Measurements from ENCODE around the gene EEF1AKMT4.

The EEF1AKMT4 gene

DNA sequence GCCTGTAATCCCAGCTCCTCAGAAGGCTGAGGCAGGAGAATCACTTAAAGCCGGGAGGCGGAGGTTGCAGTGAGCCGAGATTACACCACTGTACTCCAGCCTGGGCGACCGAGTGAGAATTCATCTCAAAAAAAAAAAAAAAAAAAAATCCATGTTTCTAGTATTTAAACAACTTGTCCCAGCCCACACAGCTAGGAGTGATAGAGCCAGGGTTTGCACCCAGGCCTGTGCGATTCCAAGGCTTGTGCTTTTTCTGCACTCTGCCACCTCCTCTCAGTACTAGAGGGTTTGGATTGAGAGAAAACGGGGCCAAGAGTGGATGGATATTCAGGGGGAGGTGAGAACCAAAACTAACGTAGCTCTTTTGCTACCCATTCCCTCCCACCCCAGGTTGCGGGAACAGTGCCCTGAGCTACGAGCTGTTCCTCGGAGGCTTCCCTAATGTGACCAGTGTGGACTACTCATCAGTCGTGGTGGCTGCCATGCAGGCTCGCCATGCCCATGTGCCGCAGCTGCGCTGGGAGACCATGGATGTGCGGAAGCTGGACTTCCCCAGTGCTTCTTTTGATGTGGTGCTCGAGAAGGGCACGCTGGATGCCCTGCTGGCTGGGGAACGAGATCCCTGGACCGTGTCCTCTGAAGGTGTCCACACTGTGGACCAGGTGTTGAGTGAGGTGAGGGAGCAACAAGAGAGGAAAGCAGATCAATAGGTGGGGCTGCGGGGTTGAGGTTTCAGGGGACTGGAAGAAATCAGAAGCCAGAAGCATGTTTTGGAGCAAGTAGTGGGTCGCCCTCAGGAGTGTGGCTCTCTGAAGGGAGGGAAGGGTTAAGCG, 7.8 kb downstream of the EEF1AKMT4 start:
- no peak overlapping the region for H3K4me2 ChIP-seq (ENCODE audit: low read length)
- peaks cover 13% of the 10 kb centered on the region; the same call in 1 of the 2 replicates for H3K4me1 ChIP-seq (ENCODE audit: control insufficient read depth, low read length)
- H3K36me3 ChIP-seq (ENCODE audit: control insufficient read depth, low read length): no peaks in the 10 kb centered on the region
- H4K20me1 ChIP-seq (ENCODE audit: control insufficient read depth, insufficient read depth, low read depth, low read length): no peaks in the 10 kb centered on the region
- no peaks in the 10 kb centered on the region; the same call in 1 of the 2 replicates for H3F3A ChIP-seq (ENCODE audit: control insufficient read depth, insufficient read depth)
- no peaks in the 10 kb centered on the region for H3K9me3 ChIP-seq (ENCODE audit: control insufficient read depth, insufficient read depth, low read length)
- peaks cover 20% of the 10 kb centered on the region for H3K27me3 ChIP-seq (ENCODE audit: control insufficient read depth, low read length)
- H3K9me2 ChIP-seq (replicated peaks; ENCODE audit: control insufficient read depth, low read length): no peaks in the 10 kb centered on the region
- H3K79me2 ChIP-seq (ENCODE audit: control insufficient read depth, low read length): peaks cover 8% of the 10 kb centered on the region
- H3K27ac ChIP-seq (ENCODE audit: low read depth, low read length): no peak overlapping the region
- no peak for TF ChIP-seq CTCF (IDR thresholded peaks at IDR 0.05; ENCODE audit: low read depth, low read length, poor library complexity, severe bottlenecking)
- no peak for TF ChIP-seq EZH2phosphoT487 (IDR thresholded peaks at IDR 0.05; ENCODE audit: borderline replicate concordance, low read length)
- H3K4me3 ChIP-seq (ENCODE audit: low read length): no peak overlapping the region

DNA sequence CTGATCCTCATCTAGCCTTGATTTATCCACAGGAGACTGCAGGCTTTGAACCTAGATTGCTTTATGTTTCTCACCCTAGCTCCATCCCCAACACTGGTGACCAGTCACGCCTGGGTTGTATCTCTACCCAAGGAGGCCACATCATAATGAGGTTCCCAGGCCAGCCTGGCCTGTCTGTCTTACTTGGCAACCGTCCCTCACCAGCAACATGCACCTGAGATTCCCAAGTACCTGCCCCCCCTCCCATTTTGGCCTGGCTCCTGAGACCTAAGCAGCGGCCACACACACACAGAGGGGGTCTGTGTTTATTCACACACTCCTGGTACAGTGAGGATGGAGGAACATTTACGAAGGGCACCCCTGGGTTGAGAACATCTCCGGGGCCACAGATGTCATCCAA, 9.5 kb downstream of the EEF1AKMT4 start:
- Histone ChIP-seq H3K27ac (ENCODE audit: low read depth, low read length) (no peak overlapping the region), H3K4me1 (ENCODE audit: control insufficient read depth, low read length) (peaks cover 14% of the 10 kb centered on the region; the same call in 1 of the 2 replicates), H3K9me3 (ENCODE audit: control insufficient read depth, insufficient read depth, low read length) (no peaks in the 10 kb centered on the region), H3K4me2 (ENCODE audit: low read length) (no peak overlapping the region), H3K9me2 (replicated peaks; ENCODE audit: control insufficient read depth, low read length) (no peaks in the 10 kb centered on the region), H3K79me2 (ENCODE audit: control insufficient read depth, low read length) (peaks cover 4% of the 10 kb centered on the region), H3K27me3 (ENCODE audit: control insufficient read depth, low read length) (peaks cover 28% of the 10 kb centered on the region), H3K36me3 (ENCODE audit: control insufficient read depth, low read length) (no peaks in the 10 kb centered on the region), H3K4me3 (ENCODE audit: low read length) (no peak overlapping the region), H3F3A (ENCODE audit: control insufficient read depth, insufficient read depth) (no peaks in the 10 kb centered on the region; the same call in 1 of the 2 replicates), H4K20me1 (ENCODE audit: control insufficient read depth, insufficient read depth, low read depth, low read length) (no peaks in the 10 kb centered on the region)
- TF ChIP-seq EZH2phosphoT487 (IDR thresholded peaks at IDR 0.05; ENCODE audit: borderline replicate concordance, low read length) (no peak), CTCF (IDR thresholded peaks at IDR 0.05; ENCODE audit: low read depth, low read length, poor library complexity, severe bottlenecking) (no peak)

GRCh38 chr3:184259396-184259877, 10.0 kb downstream of the EEF1AKMT4 start:
- Histone ChIP-seq H3K4me1 (ENCODE audit: control insufficient read depth, low read length) (peaks cover 14% of the 10 kb centered on the region; the same call in 1 of the 2 replicates), H3K9me2 (replicated peaks; ENCODE audit: control insufficient read depth, low read length) (no peaks in the 10 kb centered on the region), H3K79me2 (ENCODE audit: control insufficient read depth, low read length) (peaks cover 4% of the 10 kb centered on the region), H3F3A (ENCODE audit: control insufficient read depth, insufficient read depth) (no peaks in the 10 kb centered on the region; the same call in 1 of the 2 replicates), H3K4me3 (ENCODE audit: low read length) (no peak overlapping the region), H3K36me3 (ENCODE audit: control insufficient read depth, low read length) (no peaks in the 10 kb centered on the region), H3K4me2 (ENCODE audit: low read length) (no peak overlapping the region), H3K9me3 (ENCODE audit: control insufficient read depth, insufficient read depth, low read length) (no peaks in the 10 kb centered on the region), H3K27me3 (ENCODE audit: control insufficient read depth, low read length) (peaks cover 28% of the 10 kb centered on the region), H4K20me1 (ENCODE audit: control insufficient read depth, insufficient read depth, low read depth, low read length) (no peaks in the 10 kb centered on the region), H3K27ac (ENCODE audit: low read depth, low read length) (no peak overlapping the region)
- no peak for TF ChIP-seq EZH2phosphoT487 (IDR thresholded peaks at IDR 0.05; ENCODE audit: borderline replicate concordance, low read length)
- no peak for TF ChIP-seq CTCF (IDR thresholded peaks at IDR 0.05; ENCODE audit: low read depth, low read length, poor library complexity, severe bottlenecking)
